Pancreas (tissue), 10 donors: ENCODE measurements around the gene IPO13. TPM values are rescaled to one million over a fixed set of nuclear protein-coding genes. Genes with fewer than 3 reads are reported as not detected.
A peak's percentile ranks its signal among the peaks of the same experiment; 100 is the strongest.

Experiments
- ATAC-seq, 4 donors: fragments of 200-7000 bp; cut with Tn5 transposase; one replicate each; pipeline versions ENCODE4 v1.8.0 to v1.9.1; 2020; ENCODE audit warnings: mild to moderate bottlenecking in 4 of 4, moderate library complexity in 4 of 4
- DNase-seq, 6 donors: peaks; one replicate each; pipeline ENCODE4 v3.0.0-alpha.2; 2020
- FAIRE-seq: peaks from 2 replicates; lab custom pipeline; 2012; peaks lifted over from hg19 to GRCh38; lab: Jason Lieb, UNC
- H3K27ac ChIP-seq, 4 donors: fragments of 200-600 bp; sonication (generic); 1 replicate in 3 of 4; 2 replicates in 1 of 4; pipeline versions ENCODE4 v1.5.0 to v1.8.0; 2020
- H3K27me3 ChIP-seq, 4 donors: fragments of 200-600 bp; one replicate each; pipeline ENCODE4 v1.8.0; 2021
- H3K36me3 ChIP-seq, 3 donors: fragments of 200-600 bp; sonication (generic) in 1 of 3; one replicate each; pipeline versions ENCODE4 v1.5.0 to v1.8.0; 2020 to 2021
- H3K4me1 ChIP-seq, 3 donors: fragments of 200-600 bp; one replicate each; pipeline ENCODE4 v1.8.0; 2021
- H3K4me3 ChIP-seq, 4 donors: fragments of 200-600 bp; sonication (generic) in 2 of 4; one replicate each; pipeline versions ENCODE4 v1.5.0 to v1.8.0; 2020 to 2021
- H3K9me3 ChIP-seq, 4 donors: fragments of 200-600 bp; one replicate each; pipeline ENCODE4 v1.8.0; 2021
- CTCF ChIP-seq, 4 donors: fragments of 200-600 bp; sonication (generic) in 3 of 4; IDR thresholded peaks; one replicate each; pipeline versions ENCODE4 v1.5.0 to v1.8.0; 2021; ENCODE audit warnings: antibody characterized with exemption in 4 of 4
- WGBS, 2 donors: extraction: QIAGEN DNeasy Blood & Tissue Kit; methylation state at CpG; one replicate each; pipeline ENCODE4 v1.1.7; 2013; 5-methylcytosine and 5-hydroxymethylcytosine counted together
- intact Hi-C, 3 donors: fragments of 100-400 bp; cut with DNase I; formaldehyde crosslinking; loops; one replicate each; pipeline versions ENCODE4 v1.11.1 to v1.14.2; 2022
- polyA plus RNA-seq, 2 donors: library from polyadenylated mRNA; stranded (reverse); fragments of 200-250 nt; gene quantifications; one replicate each; pipeline ENCODE4 v1.2.3, GENCODE V29; 2013
- total RNA-seq, 6 donors: library from RNA; stranded (reverse); fragmentation: NEBNext Ultra II Directional in 4 of 6; extraction: Animal tissue kit (Norgen Biotek cat#: 25700) in 4 of 6; gene quantifications; one replicate each; pipeline versions ENCODE4 v1.2.1 to v1.2.4, GENCODE V29; 2021 to 2023
- donor health status: healthy with polysubstance abuse.
- donor health status: DM: no; HTN: no; CAD: no; lungs with moderate emphysema.
- donor health status: DM: no; HTN: no; CAD: no.
- donor health status: control.
- donor health status: control.
- donor health status: Bipolar disorder and iron deficiency.
- donor health status: DM: yes; HTN: yes; CAD: no.
- donor health status: DM: no; HTN: no; CAD: no.
- donor health status: DM: no; HTN: no; CAD: no.
- donor health status: DM: yes; HTN: yes; CAD: no.

The IPO13 gene
- total and polyA plus RNA-seq, 8 donors, result 6.7 to 24.3 (median 10.6) TPM

GRCh38 chr1:44008259-44008658, 61.5 kb downstream of the IPO13 start:
- no peaks in the 10 kb centered on the region for H3K9me3 ChIP-seq
- intact Hi-C loops, result no loop called here
- no peak overlapping the region for H3K4me3 ChIP-seq
- no peaks in the 10 kb centered on the region for H3K27me3 ChIP-seq
- H3K36me3 ChIP-seq, result no peaks in the 10 kb centered on the region
- WGBS, 2 donors, result 93% methylated on average over 12 of the region's 12 CpGs
- H3K4me1 ChIP-seq, result no peaks in the 10 kb centered on the region
- ATAC-seq (no peak), DNase-seq (no peak), FAIRE-seq (no peak)
- no peak for TF ChIP-seq CTCF (IDR thresholded peaks at IDR 0.05)
- no peak overlapping the region for H3K27ac ChIP-seq

- ATAC-seq, result no peak
- TF ChIP-seq CTCF (IDR thresholded peaks at IDR 0.05), result no peak
- Histone ChIP-seq H3K27ac (no peak overlapping the region), H3K27me3 (no peaks in the 10 kb centered on the region), H3K9me3 (no peaks in the 10 kb centered on the region), H3K36me3 (no peaks in the 10 kb centered on the region), H3K4me1 (no peaks in the 10 kb centered on the region), H3K4me3 (no peak overlapping the region)
- intact Hi-C loops, result no loop called here
- FAIRE-seq, result no peak
- DNase-seq, result no peak
- WGBS, 2 donors, result 87% methylated on average over 11 of the region's 11 CpGs
Measured at GRCh38 chr1:44010935-44011471, 64.3 kb downstream of the IPO13 start.

GRCh38 chr1:44012404-44012803, 65.7 kb downstream of the IPO13 start:
- Histone ChIP-seq H3K36me3 (no peaks in the 10 kb centered on the region), H3K27me3 (no peaks in the 10 kb centered on the region), H3K4me3 (no peak overlapping the region), H3K9me3 (no peaks in the 10 kb centered on the region), H3K27ac (no peak overlapping the region), H3K4me1 (no peaks in the 10 kb centered on the region)
- WGBS, 2 donors, result 55 to 67% methylated on average over 2 of the region's 2 CpGs
- no peak for FAIRE-seq
- intact Hi-C loops, result no loop called here
- no peak for ATAC-seq
- no peak for DNase-seq
- TF ChIP-seq CTCF (IDR thresholded peaks at IDR 0.05), result no peak

- intact Hi-C loops, result no loop called here
Measured at GRCh38 chr1:44012941-44013609, 66.3 kb downstream of the IPO13 start.

More at GRCh38 chr1:44012941-44013609, 66.3 kb downstream of the IPO13 start:
- Histone ChIP-seq H3K9me3 (no peaks in the 10 kb centered on the region), H3K4me1 (no peaks in the 10 kb centered on the region), H3K36me3 (no peaks in the 10 kb centered on the region), H3K27me3 (no peaks in the 10 kb centered on the region), H3K4me3 (no peak overlapping the region), H3K27ac (no peak overlapping the region)
- peak in 3 of 4 donors; percentile 29 to 66 (median 65) for ATAC-seq
- no peak for TF ChIP-seq CTCF (IDR thresholded peaks at IDR 0.05)
- no peak for FAIRE-seq
- WGBS, 2 donors, result 79 to 82% methylated on average over 13 of the region's 13 CpGs
- no peak for DNase-seq
